Cardiac muscle cell (in vitro differentiated cells and primary cell): ENCODE results near the gene ATP11C. TPM values are rescaled to one million over a fixed set of nuclear protein-coding genes. Genes with fewer than 3 reads are reported as not detected.

Experiments used
- DNase-seq, 2 donors: peaks; one replicate each; pipeline versions ENCODE4 v3.0.0 to v3.0.0-alpha.2; 2010 to 2017; ENCODE audit warnings: low read depth in 1 of 2, low spot score in 1 of 2
- H3K27ac ChIP-seq: fragments of 200-600 bp; sonication (generic); 2 replicates; pipeline ENCODE4 v1.5.1; 2016
- H3K27me3 ChIP-seq: fragments of 200-600 bp; sonication (generic); 2 replicates; pipeline ENCODE4 v1.6.0; 2016; ENCODE audit warnings: control low read depth
- H3K36me3 ChIP-seq: fragments of 200-600 bp; sonication (generic); 2 replicates; pipeline ENCODE4 v1.5.1; 2016; ENCODE audit warnings: control low read depth
- H3K4me1 ChIP-seq: fragments of 200-600 bp; sonication (generic); 2 replicates; pipeline ENCODE4 v1.8.1; 2017; ENCODE audit warnings: low read depth, mild to moderate bottlenecking, mixed run types
- H3K4me3 ChIP-seq: fragments of 200-600 bp; sonication (generic); 2 replicates; pipeline ENCODE4 v1.5.1; 2016; ENCODE audit warnings: mild to moderate bottlenecking
- H3K9me3 ChIP-seq: fragments of 200-600 bp; sonication (generic); 2 replicates; pipeline ENCODE4 v1.5.1; 2017; ENCODE audit warnings: low read depth, mild to moderate bottlenecking, control low read depth
- polyA plus RNA-seq: library from polyadenylated mRNA; unstranded; fragments of >200 nt; fragmentation: Nextera tagmentation; extraction: Ambion mirVana; gene quantifications from 2 replicates; pipeline ENCODE4 v1.2.1, GENCODE V29; 2016
- total RNA-seq: library from RNA; depleted of rRNA; stranded (reverse); fragments of >200 nt; gene quantifications from 2 replicates; pipeline ENCODE4 v1.2.3, GENCODE V29; 2016
- TF ChIP-seq, protein P1 (sequence below): IDR thresholded peaks from 2 replicates; pipeline ENCODE4 v1.5.1; 2012; ENCODE audit warnings: low read depth, mild to moderate bottlenecking, low read length

The ATP11C gene
- total and polyA plus RNA-seq, 2 experiments from 2014 or later, result 7.4 to 17.1 TPM

DNA sequence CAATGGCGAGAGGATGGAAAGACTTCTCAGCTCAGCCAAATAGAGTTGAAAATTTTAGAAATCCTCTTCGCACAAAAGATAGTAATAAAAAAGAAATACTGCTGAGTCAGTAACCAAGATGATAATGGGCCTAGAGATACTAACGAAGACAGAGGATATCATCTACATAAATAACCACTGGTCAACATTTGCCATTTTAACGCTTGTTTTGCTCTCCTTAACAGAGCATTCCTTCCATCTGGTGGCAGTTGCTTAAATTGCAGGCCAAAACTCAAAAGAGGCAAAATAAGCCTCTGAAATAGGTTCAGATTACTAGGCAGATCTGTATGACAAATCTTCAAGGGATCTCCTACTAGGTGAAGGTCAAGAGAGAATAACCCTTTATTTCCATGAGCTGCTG is 173.2 kb downstream of the ATP11C start:
- Histone ChIP-seq H3K27ac (no peak overlapping the region), H3K9me3 (no peaks in the 10 kb centered on the region), H3K4me3 (no peak overlapping the region), H3K4me1 (no peaks in the 10 kb centered on the region), H3K27me3 (no peaks in the 10 kb centered on the region), H3K36me3 (no peaks in the 10 kb centered on the region)
- DNase-seq, result peak; percentile 9 to 39
- TF ChIP-seq, protein P1, sequence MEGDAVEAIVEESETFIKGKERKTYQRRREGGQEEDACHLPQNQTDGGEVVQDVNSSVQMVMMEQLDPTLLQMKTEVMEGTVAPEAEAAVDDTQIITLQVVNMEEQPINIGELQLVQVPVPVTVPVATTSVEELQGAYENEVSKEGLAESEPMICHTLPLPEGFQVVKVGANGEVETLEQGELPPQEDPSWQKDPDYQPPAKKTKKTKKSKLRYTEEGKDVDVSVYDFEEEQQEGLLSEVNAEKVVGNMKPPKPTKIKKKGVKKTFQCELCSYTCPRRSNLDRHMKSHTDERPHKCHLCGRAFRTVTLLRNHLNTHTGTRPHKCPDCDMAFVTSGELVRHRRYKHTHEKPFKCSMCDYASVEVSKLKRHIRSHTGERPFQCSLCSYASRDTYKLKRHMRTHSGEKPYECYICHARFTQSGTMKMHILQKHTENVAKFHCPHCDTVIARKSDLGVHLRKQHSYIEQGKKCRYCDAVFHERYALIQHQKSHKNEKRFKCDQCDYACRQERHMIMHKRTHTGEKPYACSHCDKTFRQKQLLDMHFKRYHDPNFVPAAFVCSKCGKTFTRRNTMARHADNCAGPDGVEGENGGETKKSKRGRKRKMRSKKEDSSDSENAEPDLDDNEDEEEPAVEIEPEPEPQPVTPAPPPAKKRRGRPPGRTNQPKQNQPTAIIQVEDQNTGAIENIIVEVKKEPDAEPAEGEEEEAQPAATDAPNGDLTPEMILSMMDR, result peak; percentile 43

DNA sequence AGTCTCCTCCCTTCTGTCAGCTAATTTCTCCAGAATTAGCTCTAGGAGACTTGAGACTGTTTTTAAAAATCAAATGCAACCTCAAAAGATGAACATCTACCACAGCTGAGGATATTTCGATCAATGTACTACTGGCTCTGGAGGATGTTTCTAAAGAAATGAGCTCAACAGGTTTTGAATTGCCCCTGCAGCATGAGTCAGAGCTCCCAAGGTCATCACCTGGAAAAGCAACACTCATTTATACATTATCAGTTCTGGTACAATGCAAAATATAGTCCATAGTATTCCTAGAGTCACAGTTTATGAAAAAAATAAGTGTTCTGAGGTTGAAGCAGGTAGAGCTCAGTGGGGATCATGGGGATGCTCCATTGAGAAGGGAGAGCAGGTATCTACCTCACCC is 174.0 kb downstream of the ATP11C start:
- Histone ChIP-seq H3K4me1 (no peaks in the 10 kb centered on the region), H3K27me3 (no peaks in the 10 kb centered on the region), H3K36me3 (no peaks in the 10 kb centered on the region), H3K4me3 (no peak overlapping the region), H3K27ac (no peak overlapping the region), H3K9me3 (no peaks in the 10 kb centered on the region)
- DNase-seq, result no peak
- TF ChIP-seq, protein P1, result no peak

DNA sequence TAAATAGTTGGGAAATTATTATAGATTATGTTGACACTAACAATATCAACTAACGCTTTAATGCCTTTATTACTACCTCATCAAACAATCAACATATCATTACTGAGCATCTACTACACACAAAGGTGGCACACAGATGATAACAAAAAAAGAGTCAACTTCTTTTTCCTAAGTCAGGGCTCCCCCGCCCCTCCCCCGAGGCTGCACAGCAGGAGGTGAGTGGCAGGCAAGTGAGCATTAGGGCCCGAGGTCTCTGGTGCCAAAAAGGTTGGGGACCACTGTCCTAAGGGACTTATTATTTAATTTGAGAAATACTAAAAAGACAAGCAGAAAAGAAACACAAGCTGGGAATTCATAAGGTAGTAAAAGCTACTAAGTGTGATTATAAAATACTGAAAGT is 174.6 kb downstream of the ATP11C start:
- Histone ChIP-seq H3K9me3 (no peaks in the 10 kb centered on the region), H3K27me3 (no peaks in the 10 kb centered on the region), H3K4me1 (no peaks in the 10 kb centered on the region), H3K27ac (no peak overlapping the region), H3K4me3 (no peak overlapping the region), H3K36me3 (no peaks in the 10 kb centered on the region)
- TF ChIP-seq, protein P1, result no peak
- no peak for DNase-seq

DNA sequence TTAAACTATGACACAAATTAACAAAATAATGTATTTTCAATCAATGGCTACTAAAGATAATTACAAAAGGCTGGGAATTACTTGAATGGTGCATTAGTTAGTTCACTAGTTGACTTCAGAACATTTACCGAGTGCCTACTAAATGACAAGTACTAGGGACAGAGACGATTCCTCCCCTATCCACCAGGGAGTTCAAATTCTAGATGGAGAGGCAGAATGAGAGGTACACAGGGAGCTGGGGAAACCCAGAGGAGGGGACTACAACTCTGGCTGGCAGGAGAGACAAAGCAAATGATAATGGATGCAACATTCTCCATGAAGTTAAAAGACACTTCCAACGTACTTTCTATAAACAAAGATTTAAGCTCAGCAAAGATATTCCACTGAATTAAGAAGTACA is 181.8 kb downstream of the ATP11C start:
- Histone ChIP-seq H3K36me3 (no peaks in the 10 kb centered on the region), H3K4me3 (no peak overlapping the region), H3K27me3 (no peaks in the 10 kb centered on the region), H3K27ac (no peak overlapping the region), H3K4me1 (no peaks in the 10 kb centered on the region), H3K9me3 (no peaks in the 10 kb centered on the region)
- TF ChIP-seq, protein P1, result no peak
- DNase-seq, result no peak

DNA sequence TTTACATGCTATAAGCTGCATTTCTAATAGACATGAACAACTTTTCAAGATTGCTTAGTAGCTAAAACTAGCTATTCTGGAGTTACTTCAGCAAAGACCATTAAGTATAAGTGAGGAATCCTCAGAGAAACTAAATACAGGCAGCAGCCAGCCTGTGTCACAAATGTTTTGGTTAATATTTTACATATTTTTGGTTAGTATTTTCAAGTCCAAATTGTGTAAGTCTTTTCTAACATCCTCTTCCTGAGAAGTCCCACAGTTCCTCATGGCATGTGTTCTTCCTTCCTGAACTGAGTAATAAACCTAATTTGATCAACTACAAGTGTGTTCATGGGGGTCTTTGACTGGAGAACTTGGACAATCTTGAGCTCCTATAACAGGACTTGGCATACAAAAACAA is 182.5 kb downstream of the ATP11C start:
- H3K27ac ChIP-seq, result no peak overlapping the region
- TF ChIP-seq, protein P1, result no peak
- peak in 1 of 2 donors; percentile 10 for DNase-seq

DNA sequence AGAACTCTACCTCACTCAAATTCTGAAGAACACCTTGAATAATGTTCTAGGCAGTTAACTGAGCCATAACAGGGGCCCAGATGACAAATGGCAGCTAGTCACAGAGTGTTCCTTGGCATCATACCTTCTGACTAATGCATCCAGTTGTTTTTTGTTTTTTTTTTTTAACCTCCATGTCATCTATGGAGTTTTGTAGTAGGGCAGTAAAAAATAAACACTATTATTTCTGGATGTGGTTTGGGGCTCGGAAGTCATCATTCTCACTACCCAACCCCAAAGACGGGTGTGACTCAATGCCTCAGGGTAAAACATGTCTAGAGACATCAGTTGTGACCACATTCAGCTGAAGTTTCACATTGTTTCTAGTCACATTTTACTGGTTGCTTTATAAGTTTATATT is 193.7 kb downstream of the ATP11C start:
- H3K9me3 ChIP-seq, result peaks cover 3% of the 10 kb centered on the region
- no peak overlapping the region for H3K27ac ChIP-seq
- H3K4me1 ChIP-seq, result no peaks in the 10 kb centered on the region
- peak in 1 of 2 donors; percentile 1 for DNase-seq
- TF ChIP-seq, protein P1, result no peak
- H3K36me3 ChIP-seq, result peaks cover 2% of the 10 kb centered on the region
- H3K4me3 ChIP-seq, result no peak overlapping the region
- no peaks in the 10 kb centered on the region for H3K27me3 ChIP-seq

More for the DNA sequence above, 182.5 kb downstream of the ATP11C start:
- Histone ChIP-seq H3K4me3 (no peak overlapping the region), H3K9me3 (no peaks in the 10 kb centered on the region), H3K36me3 (no peaks in the 10 kb centered on the region), H3K4me1 (no peaks in the 10 kb centered on the region), H3K27me3 (no peaks in the 10 kb centered on the region)
